GM23338 (cell line): ENCODE measurements around the gene CCN5. TPM values are rescaled to one million over a fixed set of nuclear protein-coding genes. Genes with fewer than 3 reads are reported as not detected.

Source experiments
- ATAC-seq: fragments of 200-7000 bp; cut with Tn5 transposase; 3 replicates; pipeline ENCODE4 v1.9.1; 2020
- DNase-seq: peaks from one replicate; pipeline ENCODE4 v3.0.0-alpha.2; 2015; ENCODE audit warnings: low spot score
- H2AFZ ChIP-seq: fragments of 200-600 bp; sonication (generic); 2 replicates; pipeline ENCODE4 v1.8.0; 2016; ENCODE audit warnings: antibody characterized with exemption, mild to moderate bottlenecking, moderate library complexity
- H3F3A ChIP-seq: fragments of 200-600 bp; sonication (generic); replicated peaks from 2 replicates; pipeline ENCODE4 v1.8.0; 2017; ENCODE audit warnings: antibody characterized with exemption, mixed run types, low read depth
- H3K27ac ChIP-seq: fragments of 200-600 bp; sonication (generic); 2 replicates; pipeline ENCODE4 v1.6.1; 2016; ENCODE audit warnings: low read depth
- H3K27me3 ChIP-seq: fragments of 200-600 bp; sonication (generic); 2 replicates; pipeline ENCODE4 v1.8.0; 2016; ENCODE audit warnings: mild to moderate bottlenecking, mixed run types, moderate library complexity; ENCODE audit not compliant: insufficient read depth
- H3K36me3 ChIP-seq: fragments of 200-600 bp; sonication (generic); 2 replicates; pipeline ENCODE4 v1.8.0; 2016; ENCODE audit warnings: mild to moderate bottlenecking; ENCODE audit not compliant: insufficient read depth
- H3K4me1 ChIP-seq: fragments of 200-600 bp; sonication (generic); 2 replicates; pipeline ENCODE4 v1.8.0; 2016; ENCODE audit warnings: mild to moderate bottlenecking, moderate library complexity; ENCODE audit not compliant: insufficient read depth
- H3K4me2 ChIP-seq: fragments of 200-600 bp; sonication (generic); 2 replicates; pipeline ENCODE4 v1.7.1; 2017; ENCODE audit warnings: mixed run types
- H3K4me3 ChIP-seq: fragments of 200-600 bp; sonication (generic); 2 replicates; pipeline ENCODE4 v1.6.1; 2016; ENCODE audit warnings: mixed run types
- H3K79me2 ChIP-seq: fragments of 200-600 bp; sonication (generic); replicated peaks from 2 replicates; pipeline ENCODE4 v1.8.0; 2017; ENCODE audit warnings: mild to moderate bottlenecking; ENCODE audit not compliant: insufficient read depth
- H3K9me2 ChIP-seq: fragments of 200-600 bp; sonication (generic); 2 replicates; pipeline ENCODE4 v1.8.0; 2017; ENCODE audit not compliant: insufficient read depth
- H4K20me1 ChIP-seq: fragments of 200-600 bp; sonication (generic); replicated peaks from 2 replicates; pipeline ENCODE4 v1.8.0; 2017; ENCODE audit warnings: mild to moderate bottlenecking; ENCODE audit not compliant: insufficient read depth
- H3K27ac Mint-ChIP-seq: 2 replicates; pipeline ENCODE4 v1.8.0; 2020; ENCODE audit warnings: inconsistent platforms, mild to moderate bottlenecking, moderate library complexity, mixed read lengths
- H3K27me3 Mint-ChIP-seq: 3 replicates; pipeline ENCODE4 v1.8.0; 2022; ENCODE audit warnings: low read depth, mild to moderate bottlenecking, moderate library complexity, mixed read lengths, inconsistent platforms; ENCODE audit not compliant: insufficient read depth, poor library complexity
- H3K36me3 Mint-ChIP-seq: 3 replicates; pipeline ENCODE4 v1.8.0; 2021; ENCODE audit warnings: low read depth, mild to moderate bottlenecking, inconsistent platforms, moderate library complexity, mixed read lengths
- H3K4me1 Mint-ChIP-seq: 3 replicates; pipeline ENCODE4 v1.8.0; 2020; ENCODE audit warnings: mild to moderate bottlenecking, inconsistent platforms, mixed read lengths
- H3K4me3 Mint-ChIP-seq: 3 replicates; pipeline ENCODE4 v1.8.0; 2021; ENCODE audit warnings: moderate library complexity, mild to moderate bottlenecking, inconsistent platforms, mixed read lengths
- H3K9me3 Mint-ChIP-seq: 3 replicates; pipeline ENCODE4 v1.8.0; 2020; ENCODE audit warnings: moderate library complexity, mild to moderate bottlenecking, inconsistent platforms, mixed read lengths
- CREB1 ChIP-seq: fragments of 250-450 bp; sonication (Bioruptor Pico); IDR thresholded peaks from 2 replicates; pipeline ENCODE4 v1.5.0; 2020; ENCODE audit warnings: low read depth, mild to moderate bottlenecking, moderate library complexity
- EZH2 ChIP-seq: fragments of 200-600 bp; sonication (generic); IDR thresholded peaks from one replicate; pipeline ENCODE4 v1.8.0; 2017; ENCODE audit warnings: antibody characterized with exemption, mild to moderate bottlenecking, low read depth; ENCODE audit not compliant: unreplicated experiment
- EZH2phosphoT487 ChIP-seq: fragments of 200-600 bp; sonication (generic); IDR thresholded peaks from one replicate; pipeline ENCODE4 v1.8.1; 2018; ENCODE audit warnings: antibody characterized with exemption; ENCODE audit not compliant: unreplicated experiment
- JUNB ChIP-seq: IDR thresholded peaks from one replicate; pipeline ENCODE4 v1.6.1; 2016; ENCODE audit warnings: antibody characterized with exemption; ENCODE audit not compliant: unreplicated experiment
- NANOG ChIP-seq: IDR thresholded peaks from 2 replicates; pipeline ENCODE4 v1.6.1; 2016; ENCODE audit warnings: antibody characterized with exemption, borderline replicate concordance
- POLR2AphosphoS5 ChIP-seq: IDR thresholded peaks from 2 replicates; pipeline ENCODE4 v1.6.1; 2016; ENCODE audit warnings: antibody characterized with exemption, low read depth
- ZNF114 ChIP-seq: fragments of 250-450 bp; sonication (Bioruptor Pico); IDR thresholded peaks from 2 replicates; pipeline ENCODE4 v1.5.0; 2020; ENCODE audit warnings: mild to moderate bottlenecking, moderate library complexity
- ZNF331 ChIP-seq: fragments of 250-450 bp; sonication (Bioruptor Pico); IDR thresholded peaks from 2 replicates; pipeline ENCODE4 v1.5.0; 2020; ENCODE audit warnings: low read depth, mild to moderate bottlenecking, moderate library complexity
- polyA plus RNA-seq: library from polyadenylated mRNA; unstranded; fragments of >200 nt; fragmentation: Nextera tagmentation; extraction: Ambion mirVana; gene quantifications from 2 replicates; pipeline ENCODE4 v1.2.1, GENCODE V29; 2016
- total RNA-seq: library from RNA; depleted of rRNA; stranded (reverse); fragments of >200 nt; shearing (Covaris generic); gene quantifications from 2 replicates; pipeline ENCODE4 v1.2.3, GENCODE V29; 2014
- TF ChIP-seq, protein P1 (sequence below), 2 experiments: fragments of 200-600 bp in 1 of 2; sonication (generic) in 1 of 2; conservative IDR thresholded peaks; 2 replicates each; pipeline versions ENCODE4 v1.5.1 to v1.6.1; 2016 to 2017; ENCODE audit warnings: antibody characterized with exemption in 2 of 2, low read depth in 2 of 2, mild to moderate bottlenecking in 2 of 2, moderate library complexity in 1 of 2
- TF ChIP-seq, protein P2 (sequence below): fragments of 250-450 bp; sonication (Bioruptor Pico); IDR thresholded peaks from 2 replicates; pipeline ENCODE4 v1.5.0; 2020; ENCODE audit warnings: mild to moderate bottlenecking, moderate library complexity
- TF ChIP-seq, protein P3 (sequence below): IDR thresholded peaks from one replicate; pipeline ENCODE4 v1.6.1; 2018; ENCODE audit warnings: antibody characterized with exemption; ENCODE audit not compliant: unreplicated experiment
- TF ChIP-seq, protein P4 (sequence below): IDR thresholded peaks from 2 replicates; pipeline ENCODE4 v1.6.1; 2016; ENCODE audit warnings: antibody characterized with exemption

CCN5 gene
- total and polyA plus RNA-seq, 2 experiments from 2014 or later: not detected

DNA sequence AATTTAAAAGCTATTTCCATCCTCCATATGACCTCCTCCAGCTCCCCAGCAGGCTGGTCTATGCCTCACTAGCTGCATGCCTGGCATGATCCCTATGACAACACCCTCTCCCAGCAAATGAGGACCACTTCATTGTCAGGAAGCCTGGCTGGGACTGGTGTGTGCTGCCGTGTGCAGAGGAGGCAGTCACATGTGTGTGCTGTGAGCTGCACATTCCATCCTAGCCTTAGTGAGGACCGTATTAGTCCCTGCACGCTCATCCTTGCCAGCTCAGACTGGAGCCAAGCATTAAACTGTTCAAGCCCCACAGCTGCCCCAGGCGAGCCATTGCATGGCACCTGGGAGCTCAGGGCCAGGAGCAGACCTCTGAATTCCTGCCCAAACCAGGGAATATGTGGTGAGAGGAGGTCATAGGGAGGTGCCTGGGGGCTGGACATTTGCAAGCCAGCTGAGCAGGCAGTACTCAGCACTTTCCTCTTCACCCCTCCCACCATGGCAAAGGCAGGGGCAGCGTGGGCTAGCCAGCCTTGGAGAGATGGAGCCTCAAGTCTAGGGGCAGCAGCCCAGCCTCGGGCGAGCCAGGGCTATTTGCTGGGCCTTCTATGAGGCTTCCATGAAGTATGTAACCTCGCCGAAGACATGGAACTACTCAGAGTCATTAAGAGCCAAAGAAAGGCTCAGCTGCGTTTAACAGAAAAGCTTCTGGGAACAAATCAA lies 8.7 kb upstream of the CCN5 start:
- Mint-ChIP-seq H3K9me3 (no peaks in the 10 kb centered on the region), H3K4me3 (no peak overlapping the region), H3K27me3 (peaks cover 6% of the 10 kb centered on the region), H3K4me1 (peaks cover 11% of the 10 kb centered on the region), H3K36me3 (no peaks in the 10 kb centered on the region), H3K27ac (no peak overlapping the region)
- Histone ChIP-seq H3K4me3 (no peak overlapping the region), H3F3A (no peaks in the 10 kb centered on the region), H4K20me1 (no peaks in the 10 kb centered on the region), H3K27ac (no peak overlapping the region), H3K27me3 (no peaks in the 10 kb centered on the region), H3K79me2 (no peaks in the 10 kb centered on the region), H3K9me2 (no peaks in the 10 kb centered on the region), H3K36me3 (no peaks in the 10 kb centered on the region), H3K4me1 (peaks cover 5% of the 10 kb centered on the region), H2AFZ (no peak overlapping the region), H3K4me2 (no peak overlapping the region)
- DNase-seq (no peak), ATAC-seq (no peak; the same call in 2 of the 3 replicates)
- TF ChIP-seq ZNF114 (CRISPR knock-in tag) (no peak), EZH2phosphoT487 (no peak), JUNB (no peak), POLR2AphosphoS5 (no peak), ZNF331 (CRISPR knock-in tag) (no peak), NANOG (no peak), CREB1 (CRISPR knock-in tag) (no peak), EZH2 (no peak)
- TF ChIP-seq, protein P1, sequence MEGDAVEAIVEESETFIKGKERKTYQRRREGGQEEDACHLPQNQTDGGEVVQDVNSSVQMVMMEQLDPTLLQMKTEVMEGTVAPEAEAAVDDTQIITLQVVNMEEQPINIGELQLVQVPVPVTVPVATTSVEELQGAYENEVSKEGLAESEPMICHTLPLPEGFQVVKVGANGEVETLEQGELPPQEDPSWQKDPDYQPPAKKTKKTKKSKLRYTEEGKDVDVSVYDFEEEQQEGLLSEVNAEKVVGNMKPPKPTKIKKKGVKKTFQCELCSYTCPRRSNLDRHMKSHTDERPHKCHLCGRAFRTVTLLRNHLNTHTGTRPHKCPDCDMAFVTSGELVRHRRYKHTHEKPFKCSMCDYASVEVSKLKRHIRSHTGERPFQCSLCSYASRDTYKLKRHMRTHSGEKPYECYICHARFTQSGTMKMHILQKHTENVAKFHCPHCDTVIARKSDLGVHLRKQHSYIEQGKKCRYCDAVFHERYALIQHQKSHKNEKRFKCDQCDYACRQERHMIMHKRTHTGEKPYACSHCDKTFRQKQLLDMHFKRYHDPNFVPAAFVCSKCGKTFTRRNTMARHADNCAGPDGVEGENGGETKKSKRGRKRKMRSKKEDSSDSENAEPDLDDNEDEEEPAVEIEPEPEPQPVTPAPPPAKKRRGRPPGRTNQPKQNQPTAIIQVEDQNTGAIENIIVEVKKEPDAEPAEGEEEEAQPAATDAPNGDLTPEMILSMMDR (conservative IDR thresholded peaks at IDR 0.05; ENCODE audit: low read depth in 2 of 2): no peak
- TF ChIP-seq, protein P2, sequence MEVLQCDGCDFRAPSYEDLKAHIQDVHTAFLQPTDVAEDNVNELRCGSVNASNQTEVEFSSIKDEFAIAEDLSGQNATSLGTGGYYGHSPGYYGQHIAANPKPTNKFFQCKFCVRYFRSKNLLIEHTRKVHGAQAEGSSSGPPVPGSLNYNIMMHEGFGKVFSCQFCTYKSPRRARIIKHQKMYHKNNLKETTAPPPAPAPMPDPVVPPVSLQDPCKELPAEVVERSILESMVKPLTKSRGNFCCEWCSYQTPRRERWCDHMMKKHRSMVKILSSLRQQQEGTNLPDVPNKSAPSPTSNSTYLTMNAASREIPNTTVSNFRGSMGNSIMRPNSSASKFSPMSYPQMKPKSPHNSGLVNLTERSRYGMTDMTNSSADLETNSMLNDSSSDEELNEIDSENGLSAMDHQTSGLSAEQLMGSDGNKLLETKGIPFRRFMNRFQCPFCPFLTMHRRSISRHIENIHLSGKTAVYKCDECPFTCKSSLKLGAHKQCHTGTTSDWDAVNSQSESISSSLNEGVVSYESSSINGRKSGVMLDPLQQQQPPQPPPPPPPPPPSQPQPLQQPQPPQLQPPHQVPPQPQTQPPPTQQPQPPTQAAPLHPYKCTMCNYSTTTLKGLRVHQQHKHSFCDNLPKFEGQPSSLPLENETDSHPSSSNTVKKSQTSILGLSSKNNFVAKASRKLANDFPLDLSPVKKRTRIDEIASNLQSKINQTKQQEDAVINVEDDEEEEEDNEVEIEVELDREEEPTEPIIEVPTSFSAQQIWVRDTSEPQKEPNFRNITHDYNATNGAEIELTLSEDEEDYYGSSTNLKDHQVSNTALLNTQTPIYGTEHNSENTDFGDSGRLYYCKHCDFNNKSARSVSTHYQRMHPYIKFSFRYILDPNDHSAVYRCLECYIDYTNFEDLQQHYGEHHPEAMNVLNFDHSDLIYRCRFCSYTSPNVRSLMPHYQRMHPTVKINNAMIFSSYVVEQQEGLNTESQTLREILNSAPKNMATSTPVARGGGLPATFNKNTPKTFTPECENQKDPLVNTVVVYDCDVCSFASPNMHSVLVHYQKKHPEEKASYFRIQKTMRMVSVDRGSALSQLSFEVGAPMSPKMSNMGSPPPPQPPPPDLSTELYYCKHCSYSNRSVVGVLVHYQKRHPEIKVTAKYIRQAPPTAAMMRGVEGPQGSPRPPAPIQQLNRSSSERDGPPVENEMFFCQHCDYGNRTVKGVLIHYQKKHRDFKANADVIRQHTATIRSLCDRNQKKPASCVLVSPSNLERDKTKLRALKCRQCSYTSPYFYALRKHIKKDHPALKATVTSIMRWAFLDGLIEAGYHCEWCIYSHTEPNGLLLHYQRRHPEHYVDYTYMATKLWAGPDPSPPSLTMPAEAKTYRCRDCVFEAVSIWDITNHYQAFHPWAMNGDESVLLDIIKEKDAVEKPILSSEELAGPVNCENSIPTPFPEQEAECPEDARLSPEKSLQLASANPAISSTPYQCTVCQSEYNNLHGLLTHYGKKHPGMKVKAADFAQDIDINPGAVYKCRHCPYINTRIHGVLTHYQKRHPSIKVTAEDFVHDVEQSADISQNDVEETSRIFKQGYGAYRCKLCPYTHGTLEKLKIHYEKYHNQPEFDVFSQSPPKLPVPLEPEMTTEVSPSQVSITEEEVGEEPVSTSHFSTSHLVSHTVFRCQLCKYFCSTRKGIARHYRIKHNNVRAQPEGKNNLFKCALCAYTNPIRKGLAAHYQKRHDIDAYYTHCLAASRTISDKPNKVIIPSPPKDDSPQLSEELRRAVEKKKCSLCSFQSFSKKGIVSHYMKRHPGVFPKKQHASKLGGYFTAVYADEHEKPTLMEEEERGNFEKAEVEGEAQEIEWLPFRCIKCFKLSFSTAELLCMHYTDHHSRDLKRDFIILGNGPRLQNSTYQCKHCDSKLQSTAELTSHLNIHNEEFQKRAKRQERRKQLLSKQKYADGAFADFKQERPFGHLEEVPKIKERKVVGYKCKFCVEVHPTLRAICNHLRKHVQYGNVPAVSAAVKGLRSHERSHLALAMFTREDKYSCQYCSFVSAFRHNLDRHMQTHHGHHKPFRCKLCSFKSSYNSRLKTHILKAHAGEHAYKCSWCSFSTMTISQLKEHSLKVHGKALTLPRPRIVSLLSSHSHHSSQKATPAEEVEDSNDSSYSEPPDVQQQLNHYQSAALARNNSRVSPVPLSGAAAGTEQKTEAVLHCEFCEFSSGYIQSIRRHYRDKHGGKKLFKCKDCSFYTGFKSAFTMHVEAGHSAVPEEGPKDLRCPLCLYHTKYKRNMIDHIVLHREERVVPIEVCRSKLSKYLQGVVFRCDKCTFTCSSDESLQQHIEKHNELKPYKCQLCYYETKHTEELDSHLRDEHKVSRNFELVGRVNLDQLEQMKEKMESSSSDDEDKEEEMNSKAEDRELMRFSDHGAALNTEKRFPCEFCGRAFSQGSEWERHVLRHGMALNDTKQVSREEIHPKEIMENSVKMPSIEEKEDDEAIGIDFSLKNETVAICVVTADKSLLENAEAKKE (CRISPR knock-in tag): no peak
- TF ChIP-seq, protein P3, sequence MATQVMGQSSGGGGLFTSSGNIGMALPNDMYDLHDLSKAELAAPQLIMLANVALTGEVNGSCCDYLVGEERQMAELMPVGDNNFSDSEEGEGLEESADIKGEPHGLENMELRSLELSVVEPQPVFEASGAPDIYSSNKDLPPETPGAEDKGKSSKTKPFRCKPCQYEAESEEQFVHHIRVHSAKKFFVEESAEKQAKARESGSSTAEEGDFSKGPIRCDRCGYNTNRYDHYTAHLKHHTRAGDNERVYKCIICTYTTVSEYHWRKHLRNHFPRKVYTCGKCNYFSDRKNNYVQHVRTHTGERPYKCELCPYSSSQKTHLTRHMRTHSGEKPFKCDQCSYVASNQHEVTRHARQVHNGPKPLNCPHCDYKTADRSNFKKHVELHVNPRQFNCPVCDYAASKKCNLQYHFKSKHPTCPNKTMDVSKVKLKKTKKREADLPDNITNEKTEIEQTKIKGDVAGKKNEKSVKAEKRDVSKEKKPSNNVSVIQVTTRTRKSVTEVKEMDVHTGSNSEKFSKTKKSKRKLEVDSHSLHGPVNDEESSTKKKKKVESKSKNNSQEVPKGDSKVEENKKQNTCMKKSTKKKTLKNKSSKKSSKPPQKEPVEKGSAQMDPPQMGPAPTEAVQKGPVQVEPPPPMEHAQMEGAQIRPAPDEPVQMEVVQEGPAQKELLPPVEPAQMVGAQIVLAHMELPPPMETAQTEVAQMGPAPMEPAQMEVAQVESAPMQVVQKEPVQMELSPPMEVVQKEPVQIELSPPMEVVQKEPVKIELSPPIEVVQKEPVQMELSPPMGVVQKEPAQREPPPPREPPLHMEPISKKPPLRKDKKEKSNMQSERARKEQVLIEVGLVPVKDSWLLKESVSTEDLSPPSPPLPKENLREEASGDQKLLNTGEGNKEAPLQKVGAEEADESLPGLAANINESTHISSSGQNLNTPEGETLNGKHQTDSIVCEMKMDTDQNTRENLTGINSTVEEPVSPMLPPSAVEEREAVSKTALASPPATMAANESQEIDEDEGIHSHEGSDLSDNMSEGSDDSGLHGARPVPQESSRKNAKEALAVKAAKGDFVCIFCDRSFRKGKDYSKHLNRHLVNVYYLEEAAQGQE: no peak
- TF ChIP-seq, protein P4, sequence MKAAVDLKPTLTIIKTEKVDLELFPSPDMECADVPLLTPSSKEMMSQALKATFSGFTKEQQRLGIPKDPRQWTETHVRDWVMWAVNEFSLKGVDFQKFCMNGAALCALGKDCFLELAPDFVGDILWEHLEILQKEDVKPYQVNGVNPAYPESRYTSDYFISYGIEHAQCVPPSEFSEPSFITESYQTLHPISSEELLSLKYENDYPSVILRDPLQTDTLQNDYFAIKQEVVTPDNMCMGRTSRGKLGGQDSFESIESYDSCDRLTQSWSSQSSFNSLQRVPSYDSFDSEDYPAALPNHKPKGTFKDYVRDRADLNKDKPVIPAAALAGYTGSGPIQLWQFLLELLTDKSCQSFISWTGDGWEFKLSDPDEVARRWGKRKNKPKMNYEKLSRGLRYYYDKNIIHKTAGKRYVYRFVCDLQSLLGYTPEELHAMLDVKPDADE: no peak
